ENCODE data around the gene NOD2. TPM values are rescaled to one million over a fixed set of nuclear protein-coding genes. Genes with fewer than 3 reads are reported as not detected.

NOD2 gene
- total RNA-seq, 6 experiments from 2014 or later = not detected

- no peak for TF ChIP-seq CTCF (IDR thresholded peaks at IDR 0.05)
- Mint-ChIP-seq H3K4me1 (ENCODE audit: low read depth) (peaks cover 13% of the 10 kb centered on the region), H3K9me3 (no peaks in the 10 kb centered on the region), H3K4me3 (no peak overlapping the region), H3K27me3 (ENCODE audit: insufficient read depth) (peaks cover 11% of the 10 kb centered on the region), H3K36me3 (ENCODE audit: low read depth) (no peaks in the 10 kb centered on the region), H3K27ac (no peak overlapping the region)
- no peak for DNase-seq
Observed at GRCh38 chr16:50717091-50717490, 23.7 kb downstream of the NOD2 start.

- TF ChIP-seq CTCF (IDR thresholded peaks at IDR 0.05) = no peak
- H3K27ac Mint-ChIP-seq = no peak overlapping the region
- H3K4me1 Mint-ChIP-seq (ENCODE audit: low read depth) = peaks cover 13% of the 10 kb centered on the region
- DNase-seq = no peak
- H3K4me3 Mint-ChIP-seq = no peak overlapping the region
- H3K36me3 Mint-ChIP-seq (ENCODE audit: low read depth) = no peaks in the 10 kb centered on the region
- peaks cover 11% of the 10 kb centered on the region for H3K27me3 Mint-ChIP-seq (ENCODE audit: insufficient read depth)
- H3K9me3 Mint-ChIP-seq = no peaks in the 10 kb centered on the region
Observed at GRCh38 chr16:50717494-50717893, 24.1 kb downstream of the NOD2 start.

- DNase-seq = peak; percentile 34
- Mint-ChIP-seq H3K27ac (0 out of 2 replicates have a peak overlapping the region, but pooled peaks have one; percentile 0), H3K27me3 (ENCODE audit: insufficient read depth) (peaks cover 11% of the 10 kb centered on the region), H3K4me1 (ENCODE audit: low read depth) (peaks cover 13% of the 10 kb centered on the region), H3K9me3 (no peaks in the 10 kb centered on the region), H3K36me3 (ENCODE audit: low read depth) (no peaks in the 10 kb centered on the region), H3K4me3 (peak overlapping the region; percentile 63)
- TF ChIP-seq CTCF (IDR thresholded peaks at IDR 0.05) = no peak
Observed at GRCh38 chr16:50718061-50718760, 24.8 kb downstream of the NOD2 start.

GRCh38 chr16:50718761-50719400, 25.5 kb downstream of the NOD2 start:
- Mint-ChIP-seq H3K9me3 (no peaks in the 10 kb centered on the region), H3K27ac (no peak overlapping the region), H3K4me1 (ENCODE audit: low read depth) (peaks cover 13% of the 10 kb centered on the region), H3K27me3 (ENCODE audit: insufficient read depth) (peaks cover 11% of the 10 kb centered on the region), H3K36me3 (ENCODE audit: low read depth) (no peaks in the 10 kb centered on the region), H3K4me3 (peak overlapping the region; percentile 63; the same call in 1 of the 2 replicates)
- TF ChIP-seq CTCF (IDR thresholded peaks at IDR 0.05) = no peak
- DNase-seq = no peak

GRCh38 chr16:50719401-50720337, 26.3 kb downstream of the NOD2 start:
- Mint-ChIP-seq H3K4me1 (ENCODE audit: low read depth) (peaks cover 13% of the 10 kb centered on the region), H3K36me3 (ENCODE audit: low read depth) (no peaks in the 10 kb centered on the region), H3K27me3 (ENCODE audit: insufficient read depth) (peaks cover 4% of the 10 kb centered on the region), H3K4me3 (no peak overlapping the region), H3K27ac (no peak overlapping the region), H3K9me3 (peaks cover 5% of the 10 kb centered on the region)
- DNase-seq = no peak
- no peak for TF ChIP-seq CTCF (IDR thresholded peaks at IDR 0.05)
